ENCODE data around the gene FAM162B. TPM values are rescaled to one million over a fixed set of nuclear protein-coding genes. Genes with fewer than 3 reads are reported as not detected.
"Not testable (repeated sequence)": the region's sequence is repeated elsewhere in the genome, so short reads cannot be mapped to it uniquely, and the experiment has no call there.

The FAM162B gene
- total RNA-seq, 2 experiments from 2014 or later: not detected

- CTCF ChIA-PET: no interaction called here
- DNase-seq (no peak), ATAC-seq (no peak)
- Mint-ChIP-seq H3K36me3 (peaks cover 2% of the 10 kb centered on the region), H3K27me3 (peaks cover 59% of the 10 kb centered on the region), H3K4me3 (no peak overlapping the region), H3K9me3 (ENCODE audit: low read depth) (no peaks in the 10 kb centered on the region), H3K4me1 (peaks cover 11% of the 10 kb centered on the region), H3K27ac (no peak overlapping the region)
These were observed 1.5 kb downstream of the FAM162B start for GRCh38 chr6:116763906-116764628.

- no peaks in the 10 kb centered on the region for H3K9me3 Mint-ChIP-seq (ENCODE audit: low read depth)
- H3K27me3 Mint-ChIP-seq: peaks cover 62% of the 10 kb centered on the region
- no peak for DNase-seq
- H3K36me3 Mint-ChIP-seq: peaks cover 2% of the 10 kb centered on the region
- H3K4me1 Mint-ChIP-seq: peaks cover 11% of the 10 kb centered on the region
- ATAC-seq: no peak
- H3K4me3 Mint-ChIP-seq: no peak overlapping the region
- no peak overlapping the region for H3K27ac Mint-ChIP-seq
- CTCF ChIA-PET: no interaction called here
These were observed 2.5 kb downstream of the FAM162B start for GRCh38 chr6:116763048-116763447.

GRCh38 chr6:116762235-116762634 is 3.3 kb downstream of the FAM162B start:
- H3K27me3 Mint-ChIP-seq: peaks cover 62% of the 10 kb centered on the region
- H3K4me3 Mint-ChIP-seq: no peak overlapping the region
- H3K9me3 Mint-ChIP-seq (ENCODE audit: low read depth): no peaks in the 10 kb centered on the region
- peaks cover 11% of the 10 kb centered on the region for H3K4me1 Mint-ChIP-seq
- H3K36me3 Mint-ChIP-seq: peaks cover 2% of the 10 kb centered on the region
- H3K27ac Mint-ChIP-seq: no peak overlapping the region
- DNase-seq: no peak
- CTCF ChIA-PET: no interaction called here
- ATAC-seq: no peak

- no peak overlapping the region for H3K4me3 Mint-ChIP-seq
- H3K4me1 Mint-ChIP-seq: peaks cover 11% of the 10 kb centered on the region
- H3K27ac Mint-ChIP-seq: no peak overlapping the region
- no peaks in the 10 kb centered on the region for H3K9me3 Mint-ChIP-seq (ENCODE audit: low read depth)
- no peak for DNase-seq
- ATAC-seq: no peak
- H3K36me3 Mint-ChIP-seq: peaks cover 2% of the 10 kb centered on the region
- peaks cover 58% of the 10 kb centered on the region for H3K27me3 Mint-ChIP-seq
- CTCF ChIA-PET: no interaction called here
These were observed 3.7 kb downstream of the FAM162B start for GRCh38 chr6:116761779-116762178.

- no peaks in the 10 kb centered on the region for H3K4me1 Mint-ChIP-seq
- no peaks in the 10 kb centered on the region for H3K36me3 Mint-ChIP-seq
- H3K9me3 Mint-ChIP-seq (ENCODE audit: low read depth): no peaks in the 10 kb centered on the region
- no peak overlapping the region for H3K27ac Mint-ChIP-seq
- peaks cover 5% of the 10 kb centered on the region for H3K27me3 Mint-ChIP-seq
- DNase-seq (no peak), ATAC-seq (no peak)
- H3K4me3 Mint-ChIP-seq: no peak overlapping the region
- CTCF ChIA-PET: no interaction called here
These were observed 20.3 kb downstream of the FAM162B start for GRCh38 chr6:116745176-116745575.

- CTCF ChIA-PET: no interaction called here
- peaks cover 9% of the 10 kb centered on the region for H3K36me3 Mint-ChIP-seq
- no peaks in the 10 kb centered on the region for H3K4me1 Mint-ChIP-seq
- DNase-seq (no peak), ATAC-seq (no peak)
- peaks cover 4% of the 10 kb centered on the region for H3K9me3 Mint-ChIP-seq (ENCODE audit: low read depth)
- H3K27ac Mint-ChIP-seq: no peak overlapping the region
- H3K4me3 Mint-ChIP-seq: no peak overlapping the region
- H3K27me3 Mint-ChIP-seq: no peaks in the 10 kb centered on the region
These were observed 23.9 kb downstream of the FAM162B start for GRCh38 chr6:116741571-116741970.

GRCh38 chr6:116740486-116740885 is 25.0 kb downstream of the FAM162B start:
- H3K4me3 Mint-ChIP-seq; ATAC-seq; H3K4me1 Mint-ChIP-seq; CTCF ChIA-PET; H3K9me3 Mint-ChIP-seq (ENCODE audit: low read depth); H3K27me3 Mint-ChIP-seq; DNase-seq; H3K27ac Mint-ChIP-seq: not testable (repeated sequence)
- H3K36me3 Mint-ChIP-seq: peaks cover 16% of the 10 kb centered on the region

- ATAC-seq (no peak), DNase-seq (no peak)
- Mint-ChIP-seq H3K27me3 (no peaks in the 10 kb centered on the region), H3K36me3 (peaks cover 27% of the 10 kb centered on the region), H3K9me3 (ENCODE audit: low read depth) (peaks cover 9% of the 10 kb centered on the region), H3K27ac (no peak overlapping the region), H3K4me1 (no peaks in the 10 kb centered on the region), H3K4me3 (no peak overlapping the region)
- CTCF ChIA-PET: no interaction called here
These were observed 28.5 kb downstream of the FAM162B start for GRCh38 chr6:116737004-116737403.

- peaks cover 30% of the 10 kb centered on the region for H3K36me3 Mint-ChIP-seq
- no peak overlapping the region for H3K27ac Mint-ChIP-seq
- no peaks in the 10 kb centered on the region for H3K4me1 Mint-ChIP-seq
- no peak overlapping the region for H3K4me3 Mint-ChIP-seq
- CTCF ChIA-PET: no interaction called here
- H3K27me3 Mint-ChIP-seq: no peaks in the 10 kb centered on the region
- DNase-seq: no peak
- H3K9me3 Mint-ChIP-seq (ENCODE audit: low read depth): peaks cover under 1% of the 10 kb centered on the region
- ATAC-seq: no peak
These were observed 35.0 kb downstream of the FAM162B start for GRCh38 chr6:116730513-116730912.

GRCh38 chr6:116726947-116727346 is 38.6 kb downstream of the FAM162B start:
- Mint-ChIP-seq H3K4me3 (no peak overlapping the region), H3K9me3 (ENCODE audit: low read depth) (no peaks in the 10 kb centered on the region), H3K27ac (no peak overlapping the region), H3K36me3 (peaks cover 34% of the 10 kb centered on the region), H3K27me3 (no peaks in the 10 kb centered on the region), H3K4me1 (no peaks in the 10 kb centered on the region)
- CTCF ChIA-PET: no interaction called here
- ATAC-seq: no peak
- DNase-seq: no peak

GRCh38 chr6:116714761-116715160 is 50.8 kb downstream of the FAM162B start:
- Mint-ChIP-seq H3K27me3 (no peaks in the 10 kb centered on the region), H3K4me3 (no peak overlapping the region), H3K4me1 (peaks cover 2% of the 10 kb centered on the region), H3K27ac (no peak overlapping the region), H3K36me3 (peaks cover 46% of the 10 kb centered on the region), H3K9me3 (ENCODE audit: low read depth) (no peaks in the 10 kb centered on the region)
- CTCF ChIA-PET: no interaction called here
- ATAC-seq (no peak), DNase-seq (no peak)

- Mint-ChIP-seq H3K27me3 (no peaks in the 10 kb centered on the region), H3K9me3 (ENCODE audit: low read depth) (no peaks in the 10 kb centered on the region), H3K27ac (no peak overlapping the region), H3K36me3 (peaks cover 49% of the 10 kb centered on the region), H3K4me3 (no peak overlapping the region), H3K4me1 (peaks cover 2% of the 10 kb centered on the region)
- CTCF ChIA-PET: no interaction called here
- DNase-seq (no peak), ATAC-seq (no peak)
These were observed 51.2 kb downstream of the FAM162B start for GRCh38 chr6:116714296-116714695.

GRCh38 chr6:116705917-116706316 is 59.6 kb downstream of the FAM162B start:
- no peak for DNase-seq
- Mint-ChIP-seq H3K27ac (no peak overlapping the region), H3K4me3 (no peak overlapping the region), H3K27me3 (no peaks in the 10 kb centered on the region), H3K4me1 (peaks cover 4% of the 10 kb centered on the region), H3K36me3 (peaks cover 36% of the 10 kb centered on the region), H3K9me3 (ENCODE audit: low read depth) (no peaks in the 10 kb centered on the region)
- no peak for ATAC-seq
- CTCF ChIA-PET: no interaction called here

- DNase-seq; H3K27ac Mint-ChIP-seq; H3K4me3 Mint-ChIP-seq; H3K27me3 Mint-ChIP-seq; H3K4me1 Mint-ChIP-seq; ATAC-seq; H3K9me3 Mint-ChIP-seq (ENCODE audit: low read depth); CTCF ChIA-PET: not testable (repeated sequence)
- H3K36me3 Mint-ChIP-seq: peaks cover 39% of the 10 kb centered on the region
These were observed 61.6 kb downstream of the FAM162B start for GRCh38 chr6:116703888-116704287.
